Activated naive CD4-positive, alpha-beta T cell treated with anti-CD3 and anti-CD28 coated beads, Interleukin-2, amount 50 U/mL, for 24 hours (primary cell): Measurements from ENCODE around the gene GSDMA.
"Not testable (repeated sequence)": the region's sequence is repeated elsewhere in the genome, so short reads cannot be mapped to it uniquely, and the experiment has no call there.

ENCODE experiments used
- H3K27ac Mint-ChIP-seq: one replicate; pipeline ENCODE4 v1.8.0; 2021; ENCODE audit warnings: mild to moderate bottlenecking, mixed read lengths
- H3K27me3 Mint-ChIP-seq: one replicate; pipeline ENCODE4 v1.8.0; 2021; ENCODE audit warnings: mixed read lengths
- H3K36me3 Mint-ChIP-seq: one replicate; pipeline ENCODE4 v1.8.0; 2021; ENCODE audit warnings: mixed read lengths
- H3K4me1 Mint-ChIP-seq: one replicate; pipeline ENCODE4 v1.8.0; 2021; ENCODE audit warnings: mixed read lengths
- H3K4me3 Mint-ChIP-seq: one replicate; pipeline ENCODE4 v1.8.0; 2021; ENCODE audit warnings: mild to moderate bottlenecking, mixed read lengths
- H3K9me3 Mint-ChIP-seq: one replicate; pipeline ENCODE4 v1.8.0; 2021; ENCODE audit warnings: mixed read lengths

GSDMA gene

DNA sequence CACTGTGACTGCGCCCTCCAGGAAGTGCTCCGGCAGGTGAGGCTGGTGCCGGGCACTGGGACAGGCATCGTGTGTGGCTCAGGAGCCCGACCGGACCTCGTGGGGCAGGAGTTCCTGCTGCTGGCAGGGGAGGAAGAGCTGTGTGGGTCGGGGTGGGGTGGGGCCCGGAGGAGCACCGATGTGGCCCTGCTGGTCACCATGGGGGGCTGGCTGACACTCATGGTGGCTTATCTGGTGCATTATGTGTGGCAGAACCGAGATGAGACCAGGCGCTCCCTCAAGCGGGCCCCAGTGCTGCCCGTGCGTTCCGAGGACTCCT, 18.5 kb upstream of the GSDMA start:
- Mint-ChIP-seq H3K27me3 (no peaks in the 10 kb centered on the region), H3K4me1 (peaks cover 23% of the 10 kb centered on the region), H3K36me3 (no peaks in the 10 kb centered on the region), H3K9me3 (no peaks in the 10 kb centered on the region), H3K27ac (no peak overlapping the region), H3K4me3 (no peak overlapping the region)

- H3K27me3 Mint-ChIP-seq, result no peaks in the 10 kb centered on the region
- no peak overlapping the region for H3K4me3 Mint-ChIP-seq
- H3K36me3 Mint-ChIP-seq, result no peaks in the 10 kb centered on the region
- peaks cover 17% of the 10 kb centered on the region for H3K4me1 Mint-ChIP-seq
- no peak overlapping the region for H3K27ac Mint-ChIP-seq
- H3K9me3 Mint-ChIP-seq, result no peaks in the 10 kb centered on the region
These were observed 16.1 kb upstream of the GSDMA start for GRCh38 chr17:39946551-39947330.

DNA sequence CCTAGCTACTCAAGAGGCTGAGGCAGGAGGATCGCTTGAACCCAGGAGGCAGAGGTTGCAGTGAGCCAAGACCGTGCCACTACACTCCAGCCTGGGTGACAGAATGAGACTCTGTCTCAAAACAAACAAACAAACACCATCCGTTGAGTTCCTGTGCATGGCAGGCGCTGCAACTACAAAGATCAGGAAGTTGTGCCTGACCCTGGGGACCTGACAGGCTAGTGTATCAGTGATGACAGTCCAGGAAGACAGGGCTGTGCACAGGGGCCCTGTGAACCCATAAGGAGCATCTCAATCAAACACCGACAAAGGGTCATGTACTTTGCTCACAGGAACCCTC, 14.3 kb upstream of the GSDMA start:
- H3K36me3 Mint-ChIP-seq, H3K4me3 Mint-ChIP-seq, H3K27me3 Mint-ChIP-seq, H3K27ac Mint-ChIP-seq, H3K9me3 Mint-ChIP-seq: not testable (repeated sequence)
- H3K4me1 Mint-ChIP-seq, result peaks cover 26% of the 10 kb centered on the region

DNA sequence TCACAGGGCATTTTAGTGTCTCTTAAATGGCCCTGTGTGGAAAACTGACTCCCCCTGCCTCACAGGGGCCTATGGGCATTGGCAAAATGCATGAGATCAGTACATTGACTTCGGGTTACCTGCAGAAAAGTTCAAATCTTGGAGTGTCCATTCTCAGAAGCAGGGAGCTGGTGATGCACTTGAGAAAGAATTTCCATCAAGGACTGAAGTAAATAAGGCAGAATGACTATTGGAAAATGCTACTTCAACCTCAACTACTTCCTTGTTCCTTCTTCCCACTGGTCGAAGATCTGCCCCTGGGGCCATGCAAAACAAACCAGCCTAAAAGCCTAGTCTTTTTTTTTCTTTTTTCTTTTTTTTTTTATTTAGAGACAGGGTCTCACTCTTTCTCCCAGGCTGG, 13.8 kb upstream of the GSDMA start:
- H3K36me3 Mint-ChIP-seq, result no peaks in the 10 kb centered on the region
- no peak overlapping the region for H3K27ac Mint-ChIP-seq
- H3K4me3 Mint-ChIP-seq, result no peak overlapping the region
- H3K4me1 Mint-ChIP-seq, result peaks cover 28% of the 10 kb centered on the region
- no peaks in the 10 kb centered on the region for H3K27me3 Mint-ChIP-seq
- no peaks in the 10 kb centered on the region for H3K9me3 Mint-ChIP-seq

GRCh38 chr17:39950871-39951348, 11.9 kb upstream of the GSDMA start:
- peak overlapping the region; percentile 18 for H3K27ac Mint-ChIP-seq
- peaks cover 28% of the 10 kb centered on the region for H3K4me1 Mint-ChIP-seq
- no peaks in the 10 kb centered on the region for H3K27me3 Mint-ChIP-seq
- no peaks in the 10 kb centered on the region for H3K36me3 Mint-ChIP-seq
- no peaks in the 10 kb centered on the region for H3K9me3 Mint-ChIP-seq
- no peak overlapping the region for H3K4me3 Mint-ChIP-seq

- Mint-ChIP-seq H3K27me3 (no peaks in the 10 kb centered on the region), H3K9me3 (no peaks in the 10 kb centered on the region), H3K36me3 (no peaks in the 10 kb centered on the region), H3K4me1 (peaks cover 28% of the 10 kb centered on the region), H3K27ac (peak overlapping the region; percentile 80), H3K4me3 (peak overlapping the region; percentile 68)
These were observed 10.7 kb upstream of the GSDMA start for GRCh38 chr17:39951924-39952679.

GRCh38 chr17:39952680-39953470, 9.9 kb upstream of the GSDMA start:
- Mint-ChIP-seq H3K4me3 (peak overlapping the region; percentile 77), H3K27me3 (no peaks in the 10 kb centered on the region), H3K4me1 (peaks cover 21% of the 10 kb centered on the region), H3K27ac (peak overlapping the region; percentile 80), H3K9me3 (no peaks in the 10 kb centered on the region), H3K36me3 (no peaks in the 10 kb centered on the region)

DNA sequence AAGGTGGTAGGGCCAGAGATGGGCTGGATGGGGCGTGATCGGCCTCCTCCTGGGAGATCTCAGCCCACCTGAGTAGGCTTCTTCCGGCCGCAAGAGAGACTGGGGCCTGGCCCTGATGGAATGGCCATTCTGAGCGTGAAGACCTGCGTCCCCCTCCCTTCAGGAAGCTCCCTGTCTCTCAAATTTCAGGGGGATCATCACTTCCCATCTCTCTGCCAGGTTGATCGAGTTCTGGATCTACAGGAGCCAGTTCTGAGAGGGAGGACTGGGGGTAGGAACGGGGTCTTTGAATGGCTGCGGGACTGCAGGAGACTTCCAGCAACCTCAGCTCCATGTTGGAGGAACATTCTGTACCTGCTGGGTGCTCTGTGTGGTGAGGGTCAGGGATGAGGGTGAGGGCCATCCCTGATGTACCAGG, 9.3 kb upstream of the GSDMA start:
- no peaks in the 10 kb centered on the region for H3K27me3 Mint-ChIP-seq
- H3K4me1 Mint-ChIP-seq, result peaks cover 19% of the 10 kb centered on the region
- H3K36me3 Mint-ChIP-seq, result no peaks in the 10 kb centered on the region
- H3K4me3 Mint-ChIP-seq, result peak overlapping the region; percentile 77
- H3K27ac Mint-ChIP-seq, result peak overlapping the region; percentile 55
- no peaks in the 10 kb centered on the region for H3K9me3 Mint-ChIP-seq

GRCh38 chr17:39954876-39955275, 7.9 kb upstream of the GSDMA start:
- no peak overlapping the region for H3K27ac Mint-ChIP-seq
- peak overlapping the region; percentile 26 for H3K4me3 Mint-ChIP-seq
- H3K4me1 Mint-ChIP-seq, result peaks cover 19% of the 10 kb centered on the region

DNA sequence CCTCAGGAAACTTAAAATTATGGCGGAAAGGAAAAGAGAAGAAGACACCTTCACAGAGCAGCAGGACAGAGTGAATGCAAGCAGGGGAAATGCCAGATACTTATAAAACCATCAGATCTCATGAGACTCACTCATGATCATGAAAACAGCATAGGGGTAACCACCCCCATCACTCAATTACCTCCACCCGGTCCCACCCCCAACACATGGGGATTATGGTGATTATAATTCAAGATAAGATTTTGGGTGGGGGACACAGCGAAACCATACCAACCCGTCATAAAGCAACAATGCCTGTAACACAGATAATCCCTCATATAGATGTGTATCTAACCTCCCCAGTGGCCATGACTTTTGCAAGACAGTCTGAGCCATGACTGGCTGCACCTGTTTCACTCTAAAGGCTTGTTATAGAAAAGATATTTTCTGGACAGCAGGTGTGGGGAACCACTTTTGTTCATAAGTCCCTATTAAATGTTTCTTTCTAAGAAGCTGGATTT, 7.0 kb upstream of the GSDMA start:
- Mint-ChIP-seq H3K27me3 (no peaks in the 10 kb centered on the region), H3K9me3 (no peaks in the 10 kb centered on the region), H3K36me3 (no peaks in the 10 kb centered on the region), H3K4me1 (peaks cover 26% of the 10 kb centered on the region), H3K4me3 (no peak overlapping the region), H3K27ac (no peak overlapping the region)

More at GRCh38 chr17:39954876-39955275, 7.9 kb upstream of the GSDMA start:
- H3K9me3 Mint-ChIP-seq, result no peaks in the 10 kb centered on the region
- H3K36me3 Mint-ChIP-seq, result no peaks in the 10 kb centered on the region
- no peaks in the 10 kb centered on the region for H3K27me3 Mint-ChIP-seq

GRCh38 chr17:39960524-39961041, 2.2 kb upstream of the GSDMA start:
- Mint-ChIP-seq H3K36me3 (no peaks in the 10 kb centered on the region), H3K9me3 (no peaks in the 10 kb centered on the region), H3K4me1 (peaks cover 32% of the 10 kb centered on the region), H3K27ac (peak overlapping the region; percentile 35), H3K4me3 (peak overlapping the region; percentile 33), H3K27me3 (no peaks in the 10 kb centered on the region)

- H3K4me3 Mint-ChIP-seq, result peak overlapping the region; percentile 33
- no peaks in the 10 kb centered on the region for H3K9me3 Mint-ChIP-seq
- H3K27ac Mint-ChIP-seq, result peak overlapping the region; percentile 84
- no peaks in the 10 kb centered on the region for H3K36me3 Mint-ChIP-seq
- no peaks in the 10 kb centered on the region for H3K27me3 Mint-ChIP-seq
- peaks cover 36% of the 10 kb centered on the region for H3K4me1 Mint-ChIP-seq
These were observed 1.0 kb downstream of the GSDMA start for GRCh38 chr17:39963829-39964228.

DNA sequence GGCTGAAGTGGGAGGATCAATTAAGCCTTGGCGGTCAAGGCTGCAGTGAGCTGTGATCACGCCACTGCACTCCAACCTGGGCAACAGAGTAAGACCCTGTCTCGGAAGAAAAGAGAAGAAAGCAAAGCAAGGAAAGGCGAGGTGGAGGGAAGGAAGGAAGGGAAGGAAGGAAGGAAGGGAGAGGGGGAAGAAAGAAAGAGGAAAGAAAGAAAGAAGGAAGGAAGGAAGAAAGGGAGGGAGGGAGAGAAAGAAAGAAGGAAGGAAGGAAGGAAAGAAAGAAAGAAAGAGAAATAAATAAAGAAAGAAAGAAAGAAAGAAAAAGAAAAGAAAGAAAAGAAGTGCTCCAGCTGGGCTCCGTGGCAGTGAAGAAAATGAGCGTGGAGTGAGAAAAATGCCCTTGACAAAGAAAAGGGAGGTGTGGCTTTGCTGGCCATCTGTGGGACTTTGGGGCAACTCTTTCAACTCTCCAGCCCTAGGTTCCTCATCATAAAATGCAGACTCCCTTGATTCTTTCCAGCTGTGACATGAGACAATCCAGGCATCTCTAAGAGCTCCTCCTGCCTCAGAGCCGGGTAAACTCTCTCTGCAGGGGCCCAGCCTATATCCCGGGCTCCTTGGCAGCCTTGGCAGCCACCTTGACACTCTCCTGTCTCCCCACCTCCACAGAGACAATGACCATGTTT, 2.4 kb downstream of the GSDMA start:
- H3K4me3 Mint-ChIP-seq, result no peak overlapping the region
- no peaks in the 10 kb centered on the region for H3K36me3 Mint-ChIP-seq
- no peak overlapping the region for H3K27ac Mint-ChIP-seq
- no peaks in the 10 kb centered on the region for H3K27me3 Mint-ChIP-seq
- H3K4me1 Mint-ChIP-seq, result peaks cover 30% of the 10 kb centered on the region
- no peaks in the 10 kb centered on the region for H3K9me3 Mint-ChIP-seq

GRCh38 chr17:39966771-39967170, 4.0 kb downstream of the GSDMA start:
- H3K4me3 Mint-ChIP-seq, result no peak overlapping the region
- peaks cover 25% of the 10 kb centered on the region for H3K4me1 Mint-ChIP-seq
- no peaks in the 10 kb centered on the region for H3K9me3 Mint-ChIP-seq
- no peaks in the 10 kb centered on the region for H3K36me3 Mint-ChIP-seq
- no peak overlapping the region for H3K27ac Mint-ChIP-seq
- no peaks in the 10 kb centered on the region for H3K27me3 Mint-ChIP-seq

DNA sequence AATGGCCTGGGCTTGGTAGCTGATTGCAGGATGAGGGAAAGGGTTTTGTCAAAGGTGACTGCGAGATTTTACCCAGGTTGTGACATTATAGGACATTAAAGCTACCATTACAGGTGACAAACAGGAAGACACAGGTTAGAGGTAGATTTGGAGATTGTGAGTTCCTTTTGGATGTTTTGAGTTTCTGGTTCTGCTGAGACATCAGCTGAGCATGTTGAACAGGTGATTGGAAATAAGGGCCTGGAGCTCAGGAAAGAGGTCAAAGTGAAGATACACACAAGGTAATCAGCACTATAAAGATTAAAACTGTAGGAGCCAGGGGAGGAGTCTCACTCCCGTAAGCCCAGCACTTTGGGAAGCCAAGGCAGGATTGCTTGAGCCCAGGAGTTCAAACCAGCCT, 6.0 kb downstream of the GSDMA start:
- Mint-ChIP-seq H3K9me3 (no peaks in the 10 kb centered on the region), H3K4me3 (no peak overlapping the region), H3K27me3 (no peaks in the 10 kb centered on the region), H3K27ac (peak overlapping the region; percentile 57), H3K36me3 (no peaks in the 10 kb centered on the region), H3K4me1 (peaks cover 9% of the 10 kb centered on the region)
